H9 (cell line): ENCODE measurements around the gene ATXN10. TPM values are rescaled to one million over a fixed set of nuclear protein-coding genes. Genes with fewer than 3 reads are reported as not detected.

Experiments used
- DNase-seq: peaks from one replicate; pipeline ENCODE4 v3.0.0-alpha.2; 2017
- H2AFZ ChIP-seq: one replicate; pipeline ENCODE4 v1.6.1; 2013; ENCODE audit warnings: mild to moderate bottlenecking, low read length, control low read depth, moderate library complexity
- H2AK5ac ChIP-seq: 2 replicates; pipeline ENCODE4 v1.6.1; 2013; ENCODE audit warnings: low read length, control low read depth, mixed read lengths; ENCODE audit not compliant: insufficient read length
- H2BK120ac ChIP-seq: one replicate; pipeline ENCODE4 v1.6.1; 2013; ENCODE audit warnings: low read depth, mild to moderate bottlenecking, low read length, control low read depth, inconsistent platforms; ENCODE audit not compliant: poor library complexity, severe bottlenecking
- H2BK12ac ChIP-seq: 2 replicates; pipeline ENCODE4 v1.6.1; 2013; ENCODE audit warnings: low read length, control low read depth, mixed read lengths, low read depth; ENCODE audit not compliant: insufficient read length
- H2BK15ac ChIP-seq: 2 replicates; pipeline ENCODE4 v1.6.1; 2013; ENCODE audit warnings: low read depth, low read length, control low read depth
- H2BK20ac ChIP-seq: one replicate; pipeline ENCODE4 v1.6.1; 2013; ENCODE audit warnings: low read depth, mild to moderate bottlenecking, low read length, control low read depth, inconsistent platforms; ENCODE audit not compliant: poor library complexity, severe bottlenecking
- H2BK5ac ChIP-seq: 2 replicates; pipeline ENCODE4 v1.6.1; 2013; ENCODE audit warnings: low read length, control low read depth, mixed read lengths; ENCODE audit not compliant: insufficient read length
- H3K14ac ChIP-seq: 2 replicates; pipeline ENCODE4 v1.6.1; 2013; ENCODE audit warnings: low read length, control low read depth; ENCODE audit not compliant: insufficient read depth
- H3K18ac ChIP-seq: 2 replicates; pipeline ENCODE4 v1.6.1; 2013; ENCODE audit warnings: low read depth, mild to moderate bottlenecking, mixed read lengths, low read length, control low read depth; ENCODE audit not compliant: insufficient read length
- H3K23ac ChIP-seq: 2 replicates; pipeline ENCODE4 v1.6.1; 2013; ENCODE audit warnings: low read length, control low read depth, mixed read lengths, low read depth; ENCODE audit not compliant: insufficient read length
- H3K23me2 ChIP-seq: 2 replicates; pipeline ENCODE4 v1.6.1; 2013; ENCODE audit warnings: low read depth, mild to moderate bottlenecking, mixed read lengths, low read length, control low read depth; ENCODE audit not compliant: insufficient read length, poor library complexity, severe bottlenecking
- H3K27ac ChIP-seq: 2 replicates; pipeline ENCODE4 v1.5.1; 2013; ENCODE audit warnings: low read length, control low read depth, mixed read lengths, low read depth; ENCODE audit not compliant: insufficient read length
- H3K27me3 ChIP-seq: 2 replicates; pipeline ENCODE4 v1.6.1; 2013; ENCODE audit warnings: low read length, control low read depth, inconsistent platforms; ENCODE audit not compliant: insufficient read depth
- H3K4ac ChIP-seq: 2 replicates; pipeline ENCODE4 v1.6.1; 2013; ENCODE audit warnings: low read depth, mild to moderate bottlenecking, control low read depth, inconsistent platforms, low read length, moderate library complexity
- H3K4me1 ChIP-seq: 2 replicates; pipeline ENCODE4 v1.6.1; 2013; ENCODE audit warnings: low read length, control low read depth, inconsistent platforms; ENCODE audit not compliant: insufficient read depth
- H3K4me2 ChIP-seq: 2 replicates; pipeline ENCODE4 v1.6.1; 2013; ENCODE audit warnings: low read length, control low read depth, mixed read lengths; ENCODE audit not compliant: insufficient read length, insufficient read depth
- H3K56ac ChIP-seq: 2 replicates; pipeline ENCODE4 v1.6.1; 2013; ENCODE audit warnings: low read depth, mild to moderate bottlenecking, mixed read lengths, low read length, control low read depth; ENCODE audit not compliant: insufficient read length
- H3K79me1 ChIP-seq: 2 replicates; pipeline ENCODE4 v1.6.1; 2013; ENCODE audit warnings: low read depth, mild to moderate bottlenecking, moderate library complexity, low read length, control low read depth, inconsistent platforms; ENCODE audit not compliant: insufficient read depth, poor library complexity, severe bottlenecking
- H3K79me2 ChIP-seq: 2 replicates; pipeline ENCODE4 v1.6.1; 2013; ENCODE audit warnings: low read length, control low read depth, inconsistent platforms; ENCODE audit not compliant: insufficient read depth
- H3K9ac ChIP-seq: 2 replicates; pipeline ENCODE4 v1.6.1; 2013; ENCODE audit warnings: low read length, control low read depth, mixed read lengths; ENCODE audit not compliant: insufficient read length; ENCODE audit errors: extremely low read depth
- H3K9me3 ChIP-seq: one replicate; pipeline ENCODE4 v1.6.1; 2013; ENCODE audit warnings: low read depth, low read length, inconsistent platforms; ENCODE audit not compliant: control insufficient read depth
- H3T11ph ChIP-seq: one replicate; pipeline ENCODE4 v1.6.1; 2013; ENCODE audit warnings: mild to moderate bottlenecking, low read length, control low read depth, inconsistent platforms
- H4K20me1 ChIP-seq: one replicate; pipeline ENCODE4 v1.6.1; 2013; ENCODE audit not compliant: control insufficient read depth, insufficient read length, insufficient read depth
- H4K5ac ChIP-seq: 2 replicates; pipeline ENCODE4 v1.6.1; 2013; ENCODE audit warnings: low read depth, mild to moderate bottlenecking, mixed read lengths, low read length, control low read depth; ENCODE audit not compliant: insufficient read length
- H4K8ac ChIP-seq: replicated peaks from 2 replicates; pipeline ENCODE4 v1.6.1; 2013; ENCODE audit warnings: low read length, control low read depth, mixed read lengths, low read depth; ENCODE audit not compliant: insufficient read length
- H4K91ac ChIP-seq: 2 replicates; pipeline ENCODE4 v1.6.1; 2013; ENCODE audit warnings: low read depth, mild to moderate bottlenecking, moderate library complexity, mixed read lengths, low read length, control low read depth; ENCODE audit not compliant: insufficient read length
- H3K27ac Mint-ChIP-seq, 3 experiments: 2 replicates in 2 of 3; 3 replicates in 1 of 3; pipeline ENCODE4 v1.8.0; 2020 to 2021; ENCODE audit warnings: mixed read lengths in 3 of 3, mild to moderate bottlenecking in 1 of 3, moderate library complexity in 1 of 3
- H3K27me3 Mint-ChIP-seq: 2 replicates; pipeline ENCODE4 v1.8.0; 2021; ENCODE audit warnings: low read depth, mild to moderate bottlenecking, moderate library complexity, mixed read lengths
- H3K36me3 Mint-ChIP-seq, 3 experiments: 2 replicates in 2 of 3; 3 replicates in 1 of 3; pipeline ENCODE4 v1.8.0; 2020 to 2021; ENCODE audit warnings: low read depth in 3 of 3, mixed read lengths in 3 of 3; ENCODE audit not compliant: insufficient read depth in 1 of 3
- H3K4me1 Mint-ChIP-seq, 2 experiments: 2 replicates each; pipeline ENCODE4 v1.8.0; 2020; ENCODE audit warnings: mixed read lengths in 2 of 2
- H3K4me3 Mint-ChIP-seq, 2 experiments: 2 replicates in 1 of 2; 3 replicates in 1 of 2; pipeline ENCODE4 v1.8.0; 2020 to 2021; ENCODE audit warnings: mild to moderate bottlenecking in 2 of 2, mixed read lengths in 2 of 2, moderate library complexity in 1 of 2
- H3K9me3 Mint-ChIP-seq, 2 experiments: 2 replicates in 1 of 2; 3 replicates in 1 of 2; pipeline ENCODE4 v1.8.0; 2020; ENCODE audit warnings: mild to moderate bottlenecking in 2 of 2, mixed read lengths in 2 of 2, moderate library complexity in 1 of 2
- WGBS: extraction: QIAGEN DNeasy Blood & Tissue Kit; methylation state at CpG from one replicate; pipeline ENCODE4 v1.1.7; 2013; ENCODE audit warnings: missing lambda C conversion rate, low lambda C conversion rate, mixed read lengths; ENCODE audit not compliant: insufficient read length; ENCODE audit errors: extremely low coverage; 5-methylcytosine and 5-hydroxymethylcytosine counted together
- total RNA-seq: library from RNA; stranded (reverse); gene quantifications from 2 replicates; pipeline ENCODE4 v1.2.1, GENCODE V29; 2021
- TF ChIP-seq, protein P1 (sequence below): fragments of 200-600 bp; sonication (generic); conservative IDR thresholded peaks from 3 replicates; pipeline ENCODE4 v1.8.0; 2021; ENCODE audit warnings: antibody characterized with exemption, mild to moderate bottlenecking

ATXN10 gene
- total RNA-seq, 1 experiment from 2014 or later: 210 TPM

- H3K79me2 ChIP-seq: no peaks in the 10 kb centered on the region
- no peak overlapping the region for H3T11ph ChIP-seq
- peaks cover 0 to 2% (median 2%) of the 10 kb centered on the region in 3 experiments; a peak in 4 of 7 replicates for H3K36me3 Mint-ChIP-seq
- no peak overlapping the region for H2AK5ac ChIP-seq
- no peak overlapping the region for H3K23ac ChIP-seq
- no peak overlapping the region for H4K5ac ChIP-seq
- H3K4me1 ChIP-seq: no peaks in the 10 kb centered on the region
- no peaks in the 10 kb centered on the region for H3K79me1 ChIP-seq
- no peak for DNase-seq
- no peak overlapping the region; a peak in 1 of 5 replicates for H3K4me3 Mint-ChIP-seq
- no peaks in the 10 kb centered on the region for H4K20me1 ChIP-seq
- no peak overlapping the region for H3K9ac ChIP-seq
- H3K4me2 ChIP-seq: no peak overlapping the region
- no peak overlapping the region for H2BK15ac ChIP-seq
- no peak overlapping the region for H4K8ac ChIP-seq
- H3K27me3 Mint-ChIP-seq: no peaks in the 10 kb centered on the region
- no peak overlapping the region for H2BK120ac ChIP-seq
- H3K9me3 Mint-ChIP-seq: no peaks in the 10 kb centered on the region
- no peak overlapping the region for H2BK12ac ChIP-seq
- no peak overlapping the region for H3K18ac ChIP-seq
- no peak overlapping the region; a peak in 1 of 7 replicates for H3K27ac Mint-ChIP-seq
- no peak overlapping the region for H3K56ac ChIP-seq
- H3K14ac ChIP-seq: no peak overlapping the region
- H3K27ac ChIP-seq: no peak overlapping the region
- no peaks in the 10 kb centered on the region for H3K9me3 ChIP-seq
- no peaks in the 10 kb centered on the region for H3K23me2 ChIP-seq
- H4K91ac ChIP-seq: no peak overlapping the region
- no peak overlapping the region for H3K4ac ChIP-seq
- TF ChIP-seq, protein P1, sequence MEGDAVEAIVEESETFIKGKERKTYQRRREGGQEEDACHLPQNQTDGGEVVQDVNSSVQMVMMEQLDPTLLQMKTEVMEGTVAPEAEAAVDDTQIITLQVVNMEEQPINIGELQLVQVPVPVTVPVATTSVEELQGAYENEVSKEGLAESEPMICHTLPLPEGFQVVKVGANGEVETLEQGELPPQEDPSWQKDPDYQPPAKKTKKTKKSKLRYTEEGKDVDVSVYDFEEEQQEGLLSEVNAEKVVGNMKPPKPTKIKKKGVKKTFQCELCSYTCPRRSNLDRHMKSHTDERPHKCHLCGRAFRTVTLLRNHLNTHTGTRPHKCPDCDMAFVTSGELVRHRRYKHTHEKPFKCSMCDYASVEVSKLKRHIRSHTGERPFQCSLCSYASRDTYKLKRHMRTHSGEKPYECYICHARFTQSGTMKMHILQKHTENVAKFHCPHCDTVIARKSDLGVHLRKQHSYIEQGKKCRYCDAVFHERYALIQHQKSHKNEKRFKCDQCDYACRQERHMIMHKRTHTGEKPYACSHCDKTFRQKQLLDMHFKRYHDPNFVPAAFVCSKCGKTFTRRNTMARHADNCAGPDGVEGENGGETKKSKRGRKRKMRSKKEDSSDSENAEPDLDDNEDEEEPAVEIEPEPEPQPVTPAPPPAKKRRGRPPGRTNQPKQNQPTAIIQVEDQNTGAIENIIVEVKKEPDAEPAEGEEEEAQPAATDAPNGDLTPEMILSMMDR: no peak
- H2AFZ ChIP-seq: no peak overlapping the region
- peaks cover 28 to 29% of the 10 kb centered on the region in 2 experiments for H3K4me1 Mint-ChIP-seq
- no peaks in the 10 kb centered on the region for H3K27me3 ChIP-seq
- no CpG with 5 or more reads among the region's 12 CpGs for WGBS
- H2BK5ac ChIP-seq: no peak overlapping the region
- H2BK20ac ChIP-seq: no peak overlapping the region
These were observed 113.0 kb downstream of the ATXN10 start for GRCh38 chr22:45784357-45785277.
